ENCODE results near the gene NSD2. TPM values are rescaled to one million over a fixed set of nuclear protein-coding genes. Genes with fewer than 3 reads are reported as not detected.

The NSD2 gene
- total RNA-seq, 1 donor from 2014 or later = 203 TPM

GRCh38 chr4:1896658-1896991 lies 25.4 kb downstream of the NSD2 start:
- intact Hi-C loops (cut with micrococcal nuclease) = loop anchor here (5.0 kb wide), 1 partner anchor 84 kb away; no protein-coding TSS in a partner anchor

- intact Hi-C loops (cut with micrococcal nuclease) = loop anchor here (5.0 kb wide), 1 partner anchor 86 kb away; no protein-coding TSS in a partner anchor
These were observed 26.8 kb downstream of the NSD2 start for GRCh38 chr4:1898007-1898406.

DNA sequence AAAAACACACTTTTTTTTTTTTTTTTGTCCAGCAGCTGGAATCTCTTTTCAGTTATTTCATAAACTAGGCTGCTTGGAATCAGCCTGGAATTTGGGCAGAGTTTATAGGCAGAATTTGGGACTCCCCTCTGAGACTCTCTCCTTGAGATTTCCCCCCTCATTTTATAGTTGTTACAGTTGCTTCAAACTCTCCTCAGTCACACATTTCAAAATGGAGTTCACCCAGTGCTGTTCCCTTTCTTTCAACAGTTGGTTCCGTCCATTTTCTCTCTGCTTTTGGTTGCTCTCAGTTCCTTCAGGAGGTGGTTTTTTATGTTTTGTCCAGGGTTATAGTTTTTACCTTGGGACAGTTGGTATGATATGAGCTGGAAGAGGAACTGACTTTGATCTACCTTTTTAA lies 27.5 kb downstream of the NSD2 start:
- intact Hi-C loops (cut with micrococcal nuclease) = loop anchor here (1.0 to 5.0 kb wide), 4 partner anchors 25 to 150 kb away; partner anchors contain the start of gene LETM1

- intact Hi-C loops (cut with micrococcal nuclease) = loop anchor here (1.0 to 5.0 kb wide), 4 partner anchors 26 to 151 kb away; partner anchors contain the start of gene LETM1
These were observed 28.2 kb downstream of the NSD2 start for GRCh38 chr4:1899149-1900086.

GRCh38 chr4:1900087-1900433 lies 28.9 kb downstream of the NSD2 start:
- intact Hi-C loops (cut with micrococcal nuclease) = no loop called here

- intact Hi-C loops (cut with micrococcal nuclease) = no loop called here
These were observed 29.4 kb downstream of the NSD2 start for GRCh38 chr4:1900624-1901023.

DNA sequence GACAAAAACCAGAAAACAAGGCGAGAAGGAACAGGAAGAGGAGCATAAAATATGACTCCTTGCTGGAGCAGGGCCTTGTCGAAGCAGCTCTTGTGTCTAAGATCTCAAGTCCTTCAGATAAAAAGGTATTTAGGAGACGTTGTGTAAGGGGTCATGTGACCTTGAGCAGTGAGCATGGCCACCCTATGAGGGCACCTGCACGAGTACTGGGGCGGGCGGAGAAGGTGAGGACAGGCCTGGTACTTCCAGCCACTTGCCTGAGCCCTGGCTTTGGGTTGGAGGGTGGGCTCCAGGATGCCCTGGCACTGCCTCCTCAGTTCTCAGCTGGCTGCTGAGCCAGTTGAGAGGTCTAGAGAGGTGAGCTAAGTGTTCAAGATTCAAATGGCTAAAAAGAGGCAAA lies 29.9 kb downstream of the NSD2 start:
- intact Hi-C loops (cut with micrococcal nuclease) = no loop called here

DNA sequence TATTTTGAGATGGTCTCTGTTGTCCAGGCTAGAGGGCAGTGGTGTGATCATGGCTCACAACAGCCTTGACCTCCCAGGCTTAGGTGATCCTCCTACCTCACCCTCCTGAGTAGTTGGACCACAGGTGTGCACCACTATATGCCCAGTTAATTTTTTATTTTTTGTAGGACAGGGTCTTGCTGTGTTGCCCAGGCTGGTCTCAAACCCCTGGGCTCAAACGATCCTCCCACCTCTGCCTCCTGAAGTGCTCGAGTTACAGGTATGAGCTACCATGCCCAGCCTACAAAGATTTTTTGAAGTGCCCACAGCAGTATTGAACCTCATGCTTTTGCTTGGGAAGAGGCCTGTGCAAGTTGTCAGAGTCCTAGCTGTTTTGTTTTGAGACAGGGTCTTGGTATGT lies 31.1 kb downstream of the NSD2 start:
- intact Hi-C loops (cut with micrococcal nuclease) = no loop called here

DNA sequence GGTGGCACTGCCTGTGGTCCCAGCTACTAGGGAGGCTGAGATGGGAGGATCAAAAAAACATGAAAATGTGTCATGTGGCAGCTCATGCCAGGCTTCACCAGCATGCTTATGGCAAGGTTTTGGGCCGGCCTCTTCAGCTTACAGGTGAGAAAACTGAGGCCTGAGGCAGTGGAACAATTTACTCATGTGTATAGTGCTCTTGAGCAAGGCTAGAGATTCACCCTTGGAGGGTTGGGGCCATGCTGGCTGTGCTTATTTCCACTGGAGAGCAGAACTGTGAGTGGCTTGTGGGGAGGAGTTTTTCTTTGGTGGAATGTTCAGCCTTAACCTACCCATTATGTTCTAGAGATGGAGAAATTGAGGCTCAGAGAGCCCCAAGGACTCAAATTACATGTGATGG lies 31.8 kb downstream of the NSD2 start:
- intact Hi-C loops (cut with micrococcal nuclease) = no loop called here

DNA sequence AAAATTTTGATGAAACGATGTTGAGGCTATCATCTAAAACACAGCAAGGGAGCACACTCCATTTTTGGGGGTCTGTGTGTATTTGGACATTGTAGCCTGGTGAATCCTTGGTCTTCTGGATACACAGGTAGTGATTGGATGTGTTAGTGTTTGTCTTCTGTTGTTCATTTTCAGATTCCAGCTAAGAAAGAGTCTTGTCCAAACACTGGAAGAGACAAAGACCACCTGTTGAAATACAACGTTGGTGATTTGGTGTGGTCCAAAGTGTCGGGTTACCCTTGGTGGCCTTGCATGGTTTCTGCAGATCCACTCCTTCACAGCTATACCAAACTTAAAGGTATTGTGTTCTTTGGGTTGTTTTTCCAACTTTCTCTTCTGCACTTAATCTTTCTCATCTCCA lies 32.8 kb downstream of the NSD2 start:
- intact Hi-C loops (cut with micrococcal nuclease) = no loop called here

DNA sequence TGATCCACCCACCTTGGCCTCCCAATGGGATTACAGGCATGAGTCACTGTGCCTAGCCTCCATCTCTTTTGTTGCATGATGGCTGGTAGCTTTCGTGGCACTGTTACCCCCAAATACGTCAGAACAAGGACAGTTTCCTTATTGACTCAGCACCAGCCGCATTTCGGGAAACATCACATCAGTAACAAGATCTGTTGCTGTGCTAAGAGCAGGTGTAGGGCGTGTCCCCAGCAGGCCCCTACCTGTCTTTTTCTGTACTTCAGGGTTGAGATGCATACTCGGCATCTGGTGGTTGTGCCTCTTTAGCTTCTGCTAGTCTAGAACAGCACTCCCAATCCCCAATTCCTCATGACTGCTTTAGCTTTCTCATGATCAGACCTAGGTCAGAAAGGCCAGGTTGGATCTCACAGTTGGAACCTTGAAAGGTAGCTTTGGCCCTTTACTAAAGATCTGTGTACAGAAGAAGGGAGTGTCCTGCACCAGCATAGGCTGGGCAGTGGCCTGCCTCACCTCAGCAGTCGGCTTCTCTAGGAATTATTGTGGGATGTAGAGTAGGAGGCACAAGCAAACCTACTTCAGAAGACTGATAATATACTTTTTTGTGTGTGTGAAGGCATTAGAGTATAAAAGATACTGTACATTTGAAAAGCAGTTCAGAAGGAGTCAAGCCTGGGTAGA lies 36.8 kb downstream of the NSD2 start:
- intact Hi-C loops (cut with micrococcal nuclease) = no loop called here

DNA sequence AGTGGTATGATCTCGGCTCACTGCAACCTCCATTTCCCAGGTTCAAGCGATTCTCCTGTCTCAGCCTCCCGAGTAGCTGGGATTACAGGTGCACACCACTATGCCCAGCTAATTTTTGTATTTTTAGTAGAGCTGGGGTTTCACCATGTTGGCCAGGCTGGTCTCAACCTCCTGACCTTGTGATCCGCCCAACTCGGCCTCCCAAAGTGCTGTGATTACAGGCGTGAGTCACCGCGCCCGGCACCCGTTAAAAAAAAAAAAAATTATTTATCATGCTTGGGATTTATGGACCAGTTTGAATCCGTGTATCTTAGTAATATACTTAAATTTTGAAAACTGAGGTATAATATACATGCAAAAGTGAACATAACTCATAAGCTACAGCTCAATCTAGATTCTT lies 38.5 kb downstream of the NSD2 start:
- intact Hi-C loops (cut with micrococcal nuclease) = loop anchor here (1.0 to 5.0 kb wide), 3 partner anchors 37 to 161 kb away; partner anchors contain the start of gene NSD2

DNA sequence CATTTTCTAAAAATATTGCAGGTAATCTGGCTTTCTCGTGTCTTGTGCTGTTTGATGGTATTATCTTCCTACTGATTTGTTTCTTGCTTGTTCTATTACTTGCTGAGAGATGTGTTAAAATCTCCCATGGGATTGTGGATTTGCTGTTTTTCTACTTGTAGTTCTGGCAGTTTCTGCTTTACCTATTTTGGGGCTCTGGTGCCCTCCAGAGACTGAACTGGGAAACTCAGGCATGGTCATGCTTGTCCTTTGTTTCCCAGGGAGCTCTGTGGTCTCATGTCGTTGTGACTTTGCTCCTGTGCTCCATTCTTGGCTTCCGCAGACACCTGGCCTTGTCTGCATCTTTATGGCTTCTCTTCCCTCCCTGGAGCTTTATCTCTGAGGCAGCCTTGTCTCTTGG lies 39.5 kb downstream of the NSD2 start:
- intact Hi-C loops (cut with micrococcal nuclease) = loop anchor here (1.0 to 5.0 kb wide), 3 partner anchors 38 to 162 kb away; partner anchors contain the start of gene NSD2

DNA sequence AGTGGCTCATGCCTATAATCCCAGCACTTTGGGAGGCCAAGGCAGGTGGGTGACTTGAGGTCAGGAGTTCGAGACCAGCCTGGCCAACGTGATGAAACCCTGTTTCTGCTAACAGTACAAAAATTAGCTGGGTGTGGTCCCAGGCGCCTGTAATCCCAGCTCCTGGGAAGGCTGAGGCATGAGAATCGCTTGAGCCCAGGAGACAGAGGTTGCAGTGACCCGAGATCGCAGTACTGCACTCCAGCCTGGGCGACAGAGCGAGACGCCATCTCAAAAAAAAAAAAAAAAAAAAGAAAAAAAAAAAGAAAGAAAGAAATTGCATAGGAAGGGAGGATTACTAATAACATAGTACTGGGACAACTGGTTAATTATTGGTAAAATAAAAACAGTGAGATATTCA lies 40.1 kb downstream of the NSD2 start:
- intact Hi-C loops (cut with micrococcal nuclease) = loop anchor here (5.0 kb wide), 2 partner anchors 39 to 99 kb away; partner anchors contain the start of gene NSD2

DNA sequence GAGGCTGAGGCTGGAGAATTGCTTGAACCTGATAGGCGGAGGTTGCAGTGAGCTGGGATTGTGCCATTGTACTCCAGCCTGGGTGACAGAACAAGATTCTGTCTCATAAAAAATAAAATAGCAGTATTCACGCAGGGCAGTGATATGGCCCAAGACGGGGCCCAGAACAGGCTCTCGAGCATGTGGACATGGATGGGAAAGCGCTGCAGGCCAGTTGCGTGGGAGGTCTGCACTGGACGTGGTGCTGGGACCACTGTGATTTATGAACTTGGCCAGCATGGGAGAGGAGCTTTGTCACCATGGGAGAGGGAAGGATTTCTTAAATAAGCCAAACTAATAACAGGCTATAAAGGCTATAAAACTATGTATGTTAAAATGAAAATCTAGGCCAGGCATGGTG lies 51.6 kb downstream of the NSD2 start:
- intact Hi-C loops (cut with micrococcal nuclease) = no loop called here

DNA sequence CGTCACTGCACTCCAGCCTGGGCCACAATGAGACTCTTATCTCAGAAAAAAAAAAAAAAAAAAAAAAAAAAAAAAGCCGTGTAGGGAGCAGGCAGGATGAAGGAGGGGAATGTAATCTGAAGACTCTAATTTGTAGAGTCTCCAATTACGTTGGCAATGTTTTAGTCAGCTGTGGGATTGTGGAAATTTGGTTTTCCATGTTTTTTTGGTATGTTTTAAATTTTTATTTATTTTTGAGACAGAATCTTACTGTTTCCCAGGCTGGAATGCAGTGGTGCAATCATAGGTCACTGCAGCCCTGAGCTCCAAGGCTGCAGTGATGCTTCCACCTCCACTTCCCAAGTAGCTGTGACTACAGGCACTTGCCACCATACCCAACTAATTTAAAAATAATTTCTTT lies 56.5 kb downstream of the NSD2 start:
- intact Hi-C loops (cut with micrococcal nuclease) = no loop called here

- intact Hi-C loops (cut with micrococcal nuclease) = no loop called here
These were observed 57.4 kb downstream of the NSD2 start for GRCh38 chr4:1928356-1929239.

DNA sequence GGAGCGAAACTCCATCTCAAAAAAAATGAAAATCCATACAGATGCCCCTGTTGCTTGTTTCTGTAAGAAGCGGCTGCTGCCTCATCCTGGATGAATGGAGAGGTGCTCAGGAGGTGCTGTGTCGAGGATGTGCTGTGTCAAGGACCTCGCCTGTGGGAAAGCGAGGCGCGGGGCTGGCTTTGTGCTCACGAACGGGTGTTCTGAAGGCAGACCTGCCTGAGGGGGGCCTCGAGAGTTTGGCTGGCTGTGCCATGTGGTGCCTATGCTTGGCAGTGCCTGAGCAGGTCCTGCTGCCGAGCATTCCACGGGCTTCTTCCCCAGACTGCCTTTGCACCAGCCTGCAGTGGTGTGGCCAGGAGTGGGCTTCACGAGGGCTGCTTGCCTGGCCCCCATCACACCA lies 61.5 kb downstream of the NSD2 start:
- intact Hi-C loops (cut with micrococcal nuclease) = no loop called here

DNA sequence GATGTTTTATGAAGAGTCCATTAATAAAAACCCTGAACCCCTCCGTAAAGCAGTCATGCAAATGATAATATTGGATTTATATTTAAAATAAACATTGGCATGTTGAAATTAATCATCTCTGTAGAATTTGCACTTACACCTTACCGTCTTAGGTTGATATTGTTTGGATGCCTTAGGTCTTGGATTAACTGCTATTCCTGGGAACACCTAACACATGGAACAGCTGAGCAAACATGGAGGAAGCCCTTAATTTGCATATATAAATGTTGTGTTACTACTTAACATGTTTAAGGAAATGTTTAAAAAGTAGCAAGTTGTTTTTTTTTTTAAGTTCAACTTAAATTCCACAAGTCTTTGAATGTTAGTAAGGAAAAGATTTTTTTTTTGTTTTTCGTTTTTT lies 62.5 kb downstream of the NSD2 start:
- intact Hi-C loops (cut with micrococcal nuclease) = no loop called here

- intact Hi-C loops (cut with micrococcal nuclease) = no loop called here
These were observed 66.4 kb downstream of the NSD2 start for GRCh38 chr4:1937550-1937949.

DNA sequence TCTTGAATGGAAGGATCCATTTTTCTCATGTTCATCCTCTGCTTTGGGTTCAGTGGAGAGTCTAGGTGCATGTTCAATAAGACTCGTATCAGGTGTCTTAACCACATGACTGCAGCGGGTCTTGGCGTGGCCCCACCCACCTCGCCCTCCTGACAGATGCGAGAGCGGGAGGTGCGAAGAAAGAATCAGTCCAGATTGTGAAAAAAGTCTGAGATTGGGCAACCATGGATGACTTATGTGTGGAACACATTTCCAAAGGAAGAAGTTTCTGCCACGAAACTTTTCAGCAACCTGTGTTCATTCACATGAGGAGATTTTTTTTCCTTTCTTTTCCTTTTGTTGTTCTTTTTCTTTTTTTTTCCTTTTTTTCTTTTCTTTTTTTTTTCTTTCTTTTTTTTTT lies 66.8 kb downstream of the NSD2 start:
- intact Hi-C loops (cut with micrococcal nuclease) = no loop called here
